HG02885 (cell line): ENCODE measurements around the gene SYDE2.
A peak's percentile ranks its signal among the peaks of the same experiment; 100 is the strongest.
"Not testable (repeated sequence)": the region's sequence is repeated elsewhere in the genome, so short reads cannot be mapped to it uniquely, and the experiment has no call there.

Experiments used
- ATAC-seq: cut with Tn5 transposase; IDR thresholded peaks from one replicate; pipeline ENCODE4 v1.9.1; 2021; ENCODE audit warnings: mild to moderate bottlenecking; ENCODE audit not compliant: unreplicated experiment, poor library complexity

Gene SYDE2

DNA sequence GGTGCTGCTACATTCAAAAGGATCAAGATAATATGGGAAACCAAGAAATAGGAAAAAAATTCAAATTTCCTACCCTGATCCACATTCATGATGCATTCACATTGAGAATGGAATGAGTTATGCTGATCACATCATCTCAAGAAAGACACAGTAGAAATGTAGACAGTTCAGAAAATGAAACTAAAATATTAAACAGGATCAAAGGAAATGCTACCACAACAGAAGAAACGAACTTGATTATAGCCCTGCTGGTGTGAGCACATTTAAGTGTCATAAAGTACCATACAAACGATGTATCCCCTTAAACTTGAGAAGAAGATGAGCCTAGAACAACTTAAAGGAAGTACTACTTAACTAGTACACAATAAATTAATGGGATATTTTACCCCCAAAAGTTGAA is 21.3 kb downstream of the SYDE2 start:
- ATAC-seq, result no peak

DNA sequence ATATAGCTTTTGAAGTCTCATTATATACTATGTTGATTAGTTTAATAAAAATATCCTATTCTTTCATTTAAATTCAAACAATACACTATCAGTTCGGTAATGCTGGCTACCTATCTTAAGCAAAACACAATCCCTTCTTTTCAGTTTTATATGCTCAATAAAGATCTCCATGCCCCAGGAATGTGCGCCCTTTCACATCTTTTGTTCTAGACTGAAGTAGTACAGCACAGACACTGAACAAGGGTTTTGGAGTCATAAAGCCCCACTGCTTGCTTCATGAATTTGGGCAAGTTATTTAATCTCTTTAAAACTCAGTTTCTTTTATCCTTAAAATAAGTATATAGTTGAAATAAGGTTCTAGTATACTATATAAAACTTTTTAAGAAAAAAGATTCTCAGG is 22.4 kb downstream of the SYDE2 start:
- no peak for ATAC-seq

DNA sequence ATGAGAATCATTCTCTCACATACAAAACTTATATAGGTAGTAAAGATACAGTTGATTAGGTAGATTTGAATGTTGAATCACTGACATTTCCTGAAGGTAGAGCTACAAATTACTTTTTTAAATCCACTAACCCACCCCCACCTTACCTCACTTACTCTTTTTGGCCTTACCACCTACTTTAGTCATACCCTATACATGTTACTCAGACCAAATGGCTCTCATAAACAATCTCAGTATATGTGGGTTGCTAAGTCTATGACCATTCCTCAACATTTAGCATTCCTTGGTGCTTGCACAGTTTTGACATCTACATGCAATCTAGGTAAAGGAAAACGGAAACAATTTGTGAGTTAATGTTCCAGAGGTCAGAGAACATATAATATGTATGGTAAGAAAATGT is 26.3 kb downstream of the SYDE2 start:
- ATAC-seq, result no peak

DNA sequence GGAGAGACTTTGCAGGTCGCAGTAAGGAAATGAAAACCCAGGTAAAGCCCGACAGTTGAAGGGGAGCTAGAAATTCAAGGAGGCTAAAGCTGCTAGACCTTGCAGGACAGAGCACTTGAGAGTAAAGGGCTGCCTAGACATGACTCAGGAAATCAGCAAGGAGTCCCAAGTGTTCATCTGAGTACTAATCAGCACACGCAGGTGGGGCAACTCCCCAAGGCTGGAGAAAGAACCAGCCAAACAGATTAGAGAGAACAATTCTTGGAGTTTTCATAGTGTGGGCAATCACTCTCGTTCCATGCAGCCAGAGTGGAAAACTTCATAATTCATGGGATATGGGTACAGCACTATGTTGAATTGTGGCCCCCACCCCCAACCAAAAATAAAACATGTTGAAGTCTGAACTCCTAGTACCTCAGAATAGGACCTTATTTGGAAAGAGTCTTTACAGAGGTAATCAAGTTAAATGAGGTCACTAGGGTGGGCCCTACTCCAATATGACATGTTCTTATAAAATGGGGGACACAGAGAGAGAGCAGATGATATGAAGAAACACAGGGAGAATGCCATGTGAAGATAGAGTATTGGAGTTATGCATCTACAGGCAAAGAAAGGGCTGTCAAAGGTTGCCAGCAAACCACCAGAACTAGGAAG is 28.0 kb downstream of the SYDE2 start:
- ATAC-seq, result no peak

DNA sequence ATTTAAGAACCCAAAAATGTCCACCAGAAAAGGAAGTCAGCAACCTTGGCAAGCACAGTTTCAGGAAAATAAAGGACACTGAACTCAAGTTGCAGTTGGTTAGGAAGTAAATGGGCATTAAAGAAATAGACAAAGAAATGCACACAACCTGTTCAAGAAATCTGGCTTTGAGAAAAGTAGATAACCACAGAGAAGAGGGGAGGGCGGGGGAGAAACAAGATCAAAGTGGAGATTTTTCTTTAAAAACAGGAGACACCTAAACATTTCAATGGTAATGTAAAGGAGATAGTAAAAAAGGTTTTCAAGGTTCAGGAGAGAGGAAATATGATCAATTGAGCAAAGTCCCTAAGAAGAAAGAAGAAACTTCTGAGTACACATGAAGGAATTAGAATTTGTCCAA is 29.1 kb downstream of the SYDE2 start:
- ATAC-seq, result no peak

DNA sequence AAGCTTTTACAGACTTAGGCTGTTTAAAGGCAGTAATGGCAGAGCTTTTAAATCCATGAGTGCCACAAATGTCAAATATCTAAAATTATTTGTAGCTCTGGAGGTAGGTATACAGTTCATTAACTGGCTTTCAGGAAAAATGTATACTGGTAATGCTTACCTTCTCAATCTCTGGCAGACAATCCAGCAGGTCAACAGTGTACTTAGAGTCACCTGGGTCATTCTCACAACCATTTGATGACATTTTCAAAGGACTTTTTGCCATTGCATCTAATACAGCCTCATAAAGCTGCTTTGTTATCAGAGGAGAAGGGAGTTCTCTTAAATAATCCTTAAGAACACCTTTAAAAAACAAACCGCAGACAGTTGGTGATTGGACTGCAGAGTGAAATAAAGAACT is 31.9 kb downstream of the SYDE2 start:
- ATAC-seq, result no peak

DNA sequence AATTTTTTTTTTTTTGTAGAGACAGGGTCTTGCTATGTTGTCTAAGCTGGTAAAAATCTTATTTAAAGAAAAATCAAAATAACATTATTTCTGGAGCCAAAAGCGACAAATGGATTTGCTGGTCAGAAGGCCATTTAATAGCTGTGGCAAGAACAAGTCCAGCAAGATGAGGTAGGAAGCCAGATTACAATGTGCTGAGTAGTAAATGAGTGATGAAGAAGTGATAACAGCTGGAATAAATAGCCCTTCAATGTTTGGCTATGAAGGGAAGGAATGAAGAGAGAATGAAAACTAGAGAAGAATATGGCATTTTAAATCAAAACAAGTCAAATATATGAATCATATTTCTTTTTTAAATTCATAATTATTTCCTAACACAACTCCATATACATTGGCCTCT is 34.5 kb downstream of the SYDE2 start:
- no peak for ATAC-seq

DNA sequence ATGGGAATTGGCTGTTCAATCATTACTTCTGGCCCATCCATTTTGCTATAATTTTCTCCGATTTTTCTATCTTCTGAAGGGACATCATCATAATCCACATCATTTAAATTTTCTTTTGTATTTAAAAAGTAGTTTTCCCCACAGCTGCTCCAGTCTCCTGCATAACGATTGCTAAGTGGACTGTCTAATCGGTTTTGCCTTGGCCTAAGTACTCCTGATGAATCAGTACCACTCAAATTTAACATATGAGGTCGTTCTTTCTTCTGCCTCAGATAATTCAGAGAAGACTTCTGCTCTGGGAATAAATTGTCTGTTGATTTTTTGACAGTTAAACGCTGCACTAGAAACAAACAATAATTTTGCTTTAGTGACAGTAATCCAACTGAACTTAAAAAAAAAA is 41.9 kb downstream of the SYDE2 start:
- no peak for ATAC-seq

DNA sequence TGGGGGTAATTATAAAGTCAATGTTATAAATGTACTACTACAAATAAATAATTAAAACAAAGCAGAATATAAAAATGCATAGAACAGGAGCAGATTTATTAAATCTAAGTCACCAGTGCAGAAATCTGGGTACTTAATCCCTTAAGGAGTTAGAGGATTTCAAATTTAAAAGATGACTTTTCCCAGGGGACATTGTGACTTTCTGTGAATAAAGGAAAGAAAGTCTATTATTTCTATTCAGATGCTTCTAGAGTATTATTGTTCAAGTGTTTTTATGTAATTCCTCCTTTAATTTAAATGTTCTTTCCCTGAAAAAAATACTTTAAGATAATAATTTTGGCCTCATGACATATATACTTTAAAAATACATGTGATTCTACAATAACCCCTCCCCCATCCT is 43.4 kb downstream of the SYDE2 start:
- ATAC-seq, result no peak

DNA sequence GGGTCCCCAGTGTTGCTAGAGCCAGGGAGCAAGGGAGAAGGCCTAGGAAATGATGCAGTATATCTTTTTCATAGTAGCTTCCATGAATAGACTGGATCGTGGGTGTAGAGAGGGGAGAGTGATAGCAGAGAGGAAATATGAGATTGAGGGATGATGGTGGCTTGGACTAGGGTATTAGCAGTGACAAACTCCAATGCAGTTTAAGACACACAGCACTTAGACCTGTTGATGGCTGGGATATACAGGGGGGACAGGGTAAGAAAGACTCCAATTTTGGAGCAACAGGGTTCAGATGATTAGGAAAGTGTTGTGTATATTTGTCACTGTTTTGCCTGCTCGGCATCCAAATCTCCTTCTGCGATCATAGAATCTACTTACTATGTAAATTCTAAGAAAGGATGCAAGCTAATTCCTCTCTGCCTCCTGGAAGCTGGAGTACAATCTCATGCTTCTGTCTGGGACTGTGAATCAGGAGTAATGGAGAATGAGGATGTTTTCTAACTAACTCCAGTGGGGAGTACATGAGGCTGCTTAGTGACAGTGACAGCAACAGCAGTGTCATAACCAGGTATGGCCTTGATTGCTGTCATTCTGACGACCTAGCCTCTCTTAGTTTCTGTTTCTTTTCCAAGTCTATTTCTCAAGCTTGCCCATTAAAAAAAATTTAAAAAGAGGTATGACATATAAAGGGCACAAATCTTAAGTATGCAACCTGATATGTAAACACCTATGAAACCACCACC is 47.5 kb downstream of the SYDE2 start:
- peak; percentile 41 for ATAC-seq

DNA sequence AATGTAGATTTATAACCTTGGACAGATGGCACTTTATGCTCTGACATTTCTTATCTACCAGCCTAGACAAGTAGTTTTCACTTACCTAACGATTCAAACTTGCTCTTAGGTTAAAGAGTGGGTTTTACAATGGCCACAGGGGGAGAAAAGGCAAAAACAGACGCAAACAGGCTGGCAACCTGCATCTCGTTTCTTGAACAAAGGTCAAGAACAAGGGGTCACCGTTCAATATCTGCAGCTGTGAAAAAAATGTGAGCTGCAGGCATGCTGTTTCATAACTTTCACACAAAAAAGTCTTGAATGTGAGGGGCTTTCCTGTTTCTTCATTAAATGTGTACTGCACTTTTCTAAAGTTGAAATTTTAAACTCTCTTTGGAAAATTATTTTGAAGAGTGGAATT is 49.4 kb downstream of the SYDE2 start:
- no peak for ATAC-seq

DNA sequence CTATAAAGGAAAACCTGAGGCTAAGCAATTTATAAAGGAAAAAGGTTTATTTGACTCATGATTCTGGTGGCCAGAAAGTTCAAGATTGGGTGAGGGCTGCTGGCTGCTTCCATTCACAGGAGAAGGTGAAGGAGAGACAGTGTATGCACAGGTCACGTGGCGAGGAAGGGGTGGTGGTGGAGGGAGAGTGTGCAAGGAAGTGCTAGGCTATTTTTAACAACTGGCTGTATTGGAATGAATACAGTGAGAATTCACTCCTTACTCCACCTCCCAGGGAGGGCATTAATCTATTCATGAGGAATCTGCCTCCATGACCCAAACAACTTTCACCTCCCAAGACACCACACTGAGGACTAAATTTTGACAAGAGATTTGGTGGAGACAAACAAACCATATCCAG is 51.0 kb downstream of the SYDE2 start:
- no peak for ATAC-seq

DNA sequence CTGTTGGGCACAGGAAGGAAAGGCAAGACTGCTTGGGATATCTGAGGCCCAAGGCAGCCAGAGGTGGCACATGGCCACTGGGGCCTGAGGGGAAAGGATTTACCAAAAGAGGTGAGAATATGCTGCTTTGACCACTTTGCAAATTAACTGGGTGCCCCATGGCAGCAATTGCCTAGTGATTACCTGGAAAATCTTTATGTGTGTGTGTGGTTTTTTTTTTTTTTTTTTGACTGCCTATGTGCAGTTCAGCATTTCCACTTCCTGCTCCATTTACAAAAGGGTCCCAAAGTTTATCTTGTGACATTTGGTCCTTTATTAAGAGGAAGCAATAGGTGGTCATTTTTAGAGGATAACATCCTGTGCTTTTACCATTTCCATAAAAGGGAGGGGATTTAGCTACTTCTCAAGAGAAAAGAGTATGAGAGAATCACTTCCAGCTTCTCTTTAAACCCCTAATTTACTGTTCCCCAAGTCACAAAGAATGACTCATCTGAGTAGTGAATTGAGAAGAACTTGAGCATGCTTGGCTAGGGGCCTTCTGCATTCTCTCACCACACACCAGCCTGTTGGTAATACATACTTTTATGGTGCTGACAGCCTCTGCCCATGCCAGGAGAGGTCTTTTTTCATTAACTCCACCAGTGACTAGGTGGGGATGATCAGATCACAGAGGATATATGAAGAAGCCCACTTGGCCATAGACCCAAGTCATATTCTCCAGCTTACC is 52.1 kb downstream of the SYDE2 start:
- ATAC-seq, result peak; percentile 97

DNA sequence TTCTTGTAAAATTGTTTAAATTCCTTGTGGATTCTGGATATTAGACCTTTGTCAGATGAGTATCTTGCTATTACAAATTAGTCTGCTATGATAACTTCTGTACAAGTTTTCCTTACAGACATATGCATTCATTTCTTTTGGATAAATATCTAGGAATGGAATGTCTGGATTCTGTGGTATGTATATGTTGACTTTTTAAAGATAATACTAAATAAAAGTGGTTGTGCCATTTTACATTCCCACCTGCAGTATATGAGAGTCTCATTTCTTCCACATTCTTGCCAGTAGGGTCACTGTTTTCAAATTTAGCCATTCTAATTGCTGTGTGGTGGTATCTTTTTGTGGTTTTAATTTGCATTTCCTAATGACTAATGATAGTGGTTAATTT is 53.9 kb downstream of the SYDE2 start:
- ATAC-seq, result no peak

DNA sequence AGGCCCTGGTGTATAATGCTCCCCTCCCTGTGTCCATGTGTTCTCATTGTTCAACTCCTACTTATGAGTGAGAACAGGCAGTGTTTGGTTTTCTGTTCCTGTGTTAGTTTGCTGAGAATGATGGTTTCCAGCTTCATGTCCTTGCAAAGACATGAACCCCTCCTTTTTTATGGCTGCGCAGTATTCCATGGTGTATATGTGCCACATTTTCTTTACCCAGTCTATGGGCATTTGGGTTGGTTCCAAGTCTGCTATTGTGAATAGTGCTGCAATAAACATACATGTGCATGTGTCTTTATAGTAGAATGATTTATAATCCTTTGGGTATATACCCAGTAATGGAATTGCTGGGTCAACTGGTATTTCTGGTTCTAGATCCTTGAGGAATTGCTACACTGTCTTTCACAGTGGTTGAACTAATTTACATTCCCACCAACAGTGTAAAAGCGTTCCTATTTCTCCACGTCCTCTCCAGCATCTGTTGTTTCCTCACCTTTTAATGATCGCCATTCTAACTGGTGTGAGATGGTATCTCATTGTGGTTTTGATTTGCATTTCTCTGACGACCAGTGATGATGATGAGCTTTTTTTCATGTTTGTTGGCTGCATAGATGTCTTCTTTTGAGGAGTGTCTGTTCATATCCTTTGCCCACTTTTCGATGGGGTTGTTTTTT is 54.4 kb downstream of the SYDE2 start:
- ATAC-seq, result not testable (repeated sequence)

DNA sequence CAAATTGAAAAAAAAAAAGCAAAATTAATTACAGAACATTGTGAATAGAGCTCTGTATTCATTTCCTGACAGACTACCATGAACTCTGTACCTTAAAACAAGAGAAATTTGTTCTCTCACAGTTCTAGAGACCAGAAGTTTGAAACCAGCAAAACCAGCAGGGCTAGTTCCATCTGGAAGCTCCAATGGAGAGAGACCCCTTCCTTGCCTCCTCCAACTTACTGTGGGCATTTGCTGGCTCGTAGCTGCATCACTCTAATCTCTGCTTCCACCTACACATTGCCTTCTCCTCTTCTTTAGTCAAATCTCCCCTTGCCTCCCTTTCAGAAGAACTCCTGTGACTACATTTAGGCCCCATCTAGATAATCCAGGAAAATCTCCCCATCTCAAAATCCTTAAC is 56.5 kb downstream of the SYDE2 start:
- no peak for ATAC-seq

DNA sequence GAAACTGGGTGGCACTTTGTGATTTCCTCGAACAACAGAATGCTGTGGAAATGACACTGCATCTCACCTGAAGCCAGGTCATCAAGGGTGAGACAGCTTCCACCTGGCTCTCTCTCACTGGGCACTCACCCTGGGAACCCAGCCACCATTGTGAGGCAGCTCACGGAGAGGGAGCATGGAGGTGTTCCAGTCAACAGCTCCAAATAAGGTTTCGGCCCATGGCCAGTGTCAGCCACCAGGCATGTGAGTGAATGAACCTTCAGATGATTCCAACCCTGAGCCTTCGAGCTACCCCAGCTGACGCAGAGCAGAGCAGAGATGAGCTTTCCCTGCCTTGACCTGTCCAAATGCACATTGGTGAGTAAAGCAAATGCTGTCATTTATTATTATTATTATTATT is 58.1 kb downstream of the SYDE2 start:
- no peak for ATAC-seq

DNA sequence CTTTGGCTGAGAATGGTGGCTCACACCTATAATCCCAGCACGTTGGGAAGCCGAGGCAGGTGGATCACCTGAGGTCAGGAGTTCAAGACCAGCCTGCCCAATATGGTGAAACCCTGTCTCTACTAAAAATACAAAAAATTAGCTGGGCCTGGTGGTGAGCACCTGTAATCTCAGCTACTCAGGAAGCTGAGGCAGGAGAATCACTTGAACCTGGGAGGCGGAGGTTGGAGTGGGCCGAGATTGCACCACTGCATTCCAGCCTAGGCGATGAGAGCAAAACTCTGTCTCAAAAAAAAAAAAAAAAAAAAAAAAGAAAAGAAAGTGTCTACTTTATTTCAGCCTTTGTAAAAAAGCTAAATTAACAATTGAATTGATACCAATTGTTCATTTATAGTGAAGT is 62.4 kb downstream of the SYDE2 start:
- not testable (repeated sequence) for ATAC-seq

DNA sequence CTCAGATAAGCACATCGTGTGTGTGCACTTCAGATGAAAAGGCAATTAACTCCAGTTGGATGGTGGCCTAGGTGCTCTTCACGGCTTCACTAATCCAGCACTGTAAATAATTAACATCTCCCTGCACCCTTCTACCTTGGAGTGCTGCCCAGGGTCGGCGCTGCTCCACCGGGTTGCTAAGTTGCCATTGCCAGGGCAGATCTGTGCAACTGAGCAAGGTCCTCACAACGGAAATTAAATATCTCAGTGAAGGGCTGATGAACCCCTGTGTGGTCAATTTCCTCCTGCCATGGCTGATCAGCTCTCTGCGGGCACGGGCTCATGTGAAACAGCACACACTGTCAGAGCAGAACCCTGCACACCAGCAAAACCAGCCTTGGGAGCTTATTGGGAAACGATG is 63.2 kb downstream of the SYDE2 start:
- ATAC-seq, result no peak

DNA sequence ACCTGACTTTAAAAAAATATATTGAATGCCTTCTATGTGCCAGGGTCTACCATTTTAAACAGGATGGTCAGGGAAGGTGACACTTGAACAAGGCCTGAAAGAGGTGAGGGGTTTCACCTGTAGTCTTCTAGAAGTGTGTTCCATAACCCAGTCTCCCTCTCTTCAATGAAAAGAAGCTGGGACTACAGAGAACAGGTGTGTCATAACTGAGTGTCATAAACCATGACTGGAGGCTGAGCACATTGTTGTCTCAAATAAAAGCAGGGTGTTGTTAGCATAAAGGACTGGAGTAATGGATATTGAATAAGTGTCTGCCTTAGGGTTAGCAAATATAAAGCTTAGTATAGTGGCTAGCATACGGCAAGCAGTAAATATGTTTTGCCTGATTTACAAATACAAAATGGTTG is 65.4 kb downstream of the SYDE2 start:
- no peak for ATAC-seq
